Anterior cingulate cortex (tissue), 58 donors: ENCODE data around the gene MPP2.
A peak's percentile ranks its signal among the peaks of the same experiment; 100 is the strongest.
"Not testable (repeated sequence)": the region's sequence is repeated elsewhere in the genome, so short reads cannot be mapped to it uniquely, and the experiment has no call there.

Experiments
- DNase-seq, 58 donors: peaks; one replicate each; lab custom pipeline; 2025; lab: John Stamatoyannopoulos, UW

The MPP2 gene, protein sequence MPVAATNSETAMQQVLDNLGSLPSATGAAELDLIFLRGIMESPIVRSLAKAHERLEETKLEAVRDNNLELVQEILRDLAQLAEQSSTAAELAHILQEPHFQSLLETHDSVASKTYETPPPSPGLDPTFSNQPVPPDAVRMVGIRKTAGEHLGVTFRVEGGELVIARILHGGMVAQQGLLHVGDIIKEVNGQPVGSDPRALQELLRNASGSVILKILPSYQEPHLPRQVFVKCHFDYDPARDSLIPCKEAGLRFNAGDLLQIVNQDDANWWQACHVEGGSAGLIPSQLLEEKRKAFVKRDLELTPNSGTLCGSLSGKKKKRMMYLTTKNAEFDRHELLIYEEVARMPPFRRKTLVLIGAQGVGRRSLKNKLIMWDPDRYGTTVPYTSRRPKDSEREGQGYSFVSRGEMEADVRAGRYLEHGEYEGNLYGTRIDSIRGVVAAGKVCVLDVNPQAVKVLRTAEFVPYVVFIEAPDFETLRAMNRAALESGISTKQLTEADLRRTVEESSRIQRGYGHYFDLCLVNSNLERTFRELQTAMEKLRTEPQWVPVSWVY

GRCh38 chr17:43907425-43907981, at the start of gene MPP2:
TSS of gene MPP2 (minus strand) at chr17:43907536. CDS start at chr17:43904460, 3,076 bp downstream.
- peak in 57 of 58 donors; percentile 28 to 93 (median 80) for DNase-seq

DNA sequence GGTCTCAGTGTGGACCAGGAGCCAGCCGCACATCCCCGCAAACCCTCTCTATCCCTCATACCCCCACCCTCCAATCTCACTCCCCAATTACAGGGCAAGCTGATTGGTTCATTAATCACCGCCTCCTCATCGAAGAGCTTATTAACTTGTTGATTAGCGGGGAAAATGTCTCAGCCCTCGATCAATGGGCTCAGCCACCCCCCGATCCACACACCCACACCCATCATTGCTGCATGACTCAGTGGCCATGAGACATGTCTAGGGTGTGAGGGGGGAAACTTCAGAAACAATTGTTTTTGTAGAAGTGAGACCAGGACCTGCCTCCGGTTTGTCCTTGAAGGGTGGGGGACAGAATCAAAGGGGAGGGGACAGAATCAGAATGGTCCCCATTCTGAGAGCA, 48.9 kb upstream of the MPP2 start:
- DNase-seq: no peak

DNA sequence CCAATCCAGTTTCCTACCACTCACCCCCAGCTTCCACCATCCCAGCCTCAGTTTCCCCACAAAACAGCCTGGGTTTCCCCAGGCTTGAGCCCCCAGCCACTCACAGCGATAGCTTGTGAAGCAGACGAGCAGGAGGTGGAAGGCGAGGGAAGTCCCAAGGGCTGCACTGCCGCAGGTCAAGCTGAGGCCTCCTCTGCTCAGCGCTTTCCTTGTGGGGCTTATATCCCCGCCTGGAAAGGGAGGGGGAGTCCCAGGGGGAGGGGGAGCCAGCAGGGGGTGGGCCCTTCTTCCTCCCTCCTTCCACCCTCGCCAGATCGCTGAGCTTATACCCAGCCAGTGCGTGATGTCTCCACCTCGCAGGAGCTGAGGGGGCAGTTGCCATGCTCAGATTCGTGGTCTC, 46.4 kb upstream of the MPP2 start, which contains the start of gene PYY:
PYY (minus strand) TSS at position 195 of the 400 bp plus-strand sequence. CDS start 457 bp downstream, outside the sequence.
- DNase-seq: no peak

DNA sequence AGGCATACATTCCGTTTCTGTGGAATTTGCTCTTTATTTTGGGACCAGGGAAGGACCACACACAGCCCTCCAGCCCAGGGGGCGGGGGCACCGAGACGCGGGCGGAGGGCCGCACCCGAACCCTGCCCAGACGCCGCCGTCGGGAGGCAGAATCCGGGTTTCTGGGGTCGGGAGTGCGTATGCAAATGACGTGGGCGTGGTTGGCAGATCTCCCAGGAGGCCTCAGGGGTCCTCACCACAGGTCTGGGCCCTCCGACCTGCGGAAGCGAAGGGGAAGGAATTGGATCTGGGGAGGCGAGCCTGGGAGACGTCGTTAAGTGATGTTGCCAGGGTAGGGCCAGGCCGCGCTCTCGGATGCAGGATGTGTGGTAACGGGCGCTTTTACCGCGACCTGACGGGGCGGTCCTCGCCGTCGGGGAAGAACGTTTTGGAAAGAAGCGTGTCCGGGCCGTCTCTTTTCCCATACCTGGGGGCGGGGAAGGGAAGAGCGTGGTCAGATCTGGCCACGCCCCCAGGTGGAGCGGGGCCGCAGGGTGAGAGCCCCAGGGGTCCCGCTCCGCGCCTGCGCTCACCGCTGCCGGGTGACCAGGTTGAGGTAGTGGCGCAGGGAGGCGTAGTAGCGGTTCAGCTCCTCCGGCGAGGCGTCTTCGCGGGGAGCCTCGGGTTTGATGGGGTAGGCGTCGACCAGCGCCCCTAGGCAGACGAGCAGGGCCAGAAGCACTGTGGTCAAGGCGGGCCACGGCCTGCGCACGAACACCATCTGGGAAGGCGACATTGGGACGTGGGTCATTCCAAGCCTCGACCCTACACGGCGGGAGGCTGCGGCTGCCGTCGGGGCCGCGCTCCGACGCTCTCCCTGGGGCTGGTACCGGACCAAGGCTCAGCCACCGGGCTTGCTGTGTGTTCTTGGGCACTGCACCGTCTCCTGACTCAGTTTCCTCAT, 45.7 kb upstream of the MPP2 start:
- DNase-seq: no peak

DNA sequence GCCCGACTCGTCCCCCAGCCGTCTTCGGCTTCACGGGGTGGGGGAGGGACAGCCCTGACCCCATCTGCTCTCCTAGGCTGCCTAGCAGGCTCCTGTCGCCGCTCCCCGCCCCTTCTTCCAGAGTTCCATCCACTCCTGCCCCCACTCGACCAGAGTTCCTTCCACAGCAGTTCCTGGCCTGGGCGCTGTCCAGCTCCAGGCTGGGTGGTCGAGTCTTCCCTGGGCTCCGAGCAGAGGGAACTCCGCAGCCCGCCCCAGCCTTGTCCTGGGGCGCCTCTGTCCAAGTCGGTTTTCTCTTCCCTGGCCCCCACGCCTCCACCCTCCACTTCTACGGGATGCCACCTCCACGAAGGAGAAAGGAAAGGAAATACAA, 45.0 kb upstream of the MPP2 start:
- DNase-seq: no peak

- DNase-seq: no peak
These were observed 44.4 kb upstream of the MPP2 start for GRCh38 chr17:43951750-43952149.

- DNase-seq: no peak
These were observed 43.2 kb upstream of the MPP2 start for GRCh38 chr17:43950554-43950953.

- DNase-seq: no peak
These were observed 42.4 kb upstream of the MPP2 start for GRCh38 chr17:43949781-43950180.

DNA sequence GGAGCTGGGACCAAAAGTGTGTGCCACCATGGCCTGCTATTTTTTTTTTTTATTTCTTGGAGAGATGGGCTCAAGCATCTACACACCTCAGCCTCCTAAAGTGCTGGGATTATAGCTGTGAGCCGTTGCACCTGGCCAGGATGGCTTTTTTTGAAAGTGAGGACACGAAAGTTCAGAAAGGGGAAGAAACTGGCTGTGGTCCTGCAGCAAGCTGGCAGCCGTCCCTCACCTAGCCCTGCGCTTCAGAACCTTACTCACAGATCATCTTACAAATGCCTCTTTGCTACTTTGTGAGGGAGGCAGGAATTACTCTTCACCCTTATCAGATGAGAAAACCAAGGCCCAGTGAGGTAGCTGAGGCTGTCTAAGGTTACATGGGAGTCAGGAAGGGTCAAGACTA, 39.4 kb upstream of the MPP2 start:
- DNase-seq: no peak

- no peak for DNase-seq
These were observed 37.9 kb upstream of the MPP2 start for GRCh38 chr17:43945074-43945829.

DNA sequence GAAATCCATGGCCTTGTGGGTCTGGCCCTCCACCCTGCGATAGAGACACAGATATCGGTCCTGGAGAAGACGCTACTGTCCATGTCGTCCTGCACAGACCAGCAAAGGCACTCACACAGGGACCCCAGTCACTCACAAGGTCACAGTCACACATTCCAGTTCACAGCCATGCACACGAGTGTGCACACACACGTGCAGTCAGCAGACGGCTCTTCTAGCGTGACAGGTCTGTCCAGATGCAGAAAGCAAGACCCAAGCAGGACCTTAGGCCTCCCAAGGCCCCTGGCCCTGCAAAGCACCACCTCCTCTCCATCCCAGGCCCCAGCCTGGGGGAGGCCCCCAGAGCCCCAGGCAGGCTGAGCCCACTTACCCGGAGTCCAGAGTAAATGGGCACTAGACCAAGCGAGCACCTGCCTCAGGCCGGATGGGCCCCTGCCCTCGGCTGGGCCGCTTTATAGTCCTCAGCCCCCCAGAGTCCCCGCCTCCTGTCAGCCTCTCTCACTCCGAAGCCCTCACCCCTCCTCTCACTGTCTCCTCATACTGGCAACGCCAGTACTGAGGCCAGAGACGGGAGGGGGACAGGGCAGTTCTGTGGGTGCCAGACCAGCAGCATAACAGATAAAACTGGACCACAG, 34.8 kb upstream of the MPP2 start, which contains the start of gene PPY:
PPY (minus strand) TSS at position 426 of the 635 bp plus-strand sequence. CDS start 822 bp downstream, outside the sequence.
- no peak for DNase-seq

- DNase-seq: peak in 3 of 58 donors; percentile 2 to 13 (median 9)
These were observed 33.3 kb upstream of the MPP2 start for GRCh38 chr17:43940630-43941029.

DNA sequence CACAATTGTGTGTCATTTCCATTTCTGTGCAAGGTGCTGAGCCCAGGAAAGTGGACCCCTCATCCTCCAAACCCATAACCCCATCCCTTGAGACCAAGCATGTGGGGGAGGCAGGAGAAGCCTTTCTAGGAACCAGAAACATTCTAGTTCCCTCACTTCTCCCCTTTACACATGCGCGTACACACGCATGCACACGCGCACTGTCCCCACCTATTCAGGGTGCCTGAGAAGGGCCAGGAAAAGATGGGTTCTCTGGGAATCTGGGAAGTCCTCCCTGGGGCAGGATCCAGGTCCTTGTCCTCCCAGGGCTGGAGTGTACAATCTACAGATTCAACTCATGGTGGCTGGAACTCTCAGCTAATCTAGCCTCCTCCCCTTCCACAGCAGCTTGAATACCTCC, 32.5 kb upstream of the MPP2 start:
- no peak for DNase-seq

GRCh38 chr17:43939452-43939851, 32.1 kb upstream of the MPP2 start:
- DNase-seq: not testable (repeated sequence)

GRCh38 chr17:43938838-43939182, 31.5 kb upstream of the MPP2 start:
- DNase-seq: no peak

GRCh38 chr17:43936434-43936833, 29.1 kb upstream of the MPP2 start:
- DNase-seq: no peak

DNA sequence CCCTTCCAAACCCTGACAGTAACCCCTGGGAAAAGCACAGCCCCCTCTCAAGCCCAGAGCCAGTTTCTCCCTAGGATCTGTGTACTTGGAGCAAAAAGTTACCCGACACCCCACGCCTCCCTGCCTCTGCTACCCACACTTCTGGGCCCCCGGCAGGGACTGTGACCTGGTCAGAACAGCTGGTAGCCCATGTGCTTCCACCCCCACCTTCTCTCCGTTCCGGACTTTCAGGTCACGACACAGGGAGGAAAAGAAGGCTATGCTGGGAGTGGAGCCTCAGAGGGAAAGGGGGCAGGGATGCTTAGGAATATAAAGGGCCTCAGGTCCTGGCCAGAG, 28.6 kb upstream of the MPP2 start:
- DNase-seq: no peak

DNA sequence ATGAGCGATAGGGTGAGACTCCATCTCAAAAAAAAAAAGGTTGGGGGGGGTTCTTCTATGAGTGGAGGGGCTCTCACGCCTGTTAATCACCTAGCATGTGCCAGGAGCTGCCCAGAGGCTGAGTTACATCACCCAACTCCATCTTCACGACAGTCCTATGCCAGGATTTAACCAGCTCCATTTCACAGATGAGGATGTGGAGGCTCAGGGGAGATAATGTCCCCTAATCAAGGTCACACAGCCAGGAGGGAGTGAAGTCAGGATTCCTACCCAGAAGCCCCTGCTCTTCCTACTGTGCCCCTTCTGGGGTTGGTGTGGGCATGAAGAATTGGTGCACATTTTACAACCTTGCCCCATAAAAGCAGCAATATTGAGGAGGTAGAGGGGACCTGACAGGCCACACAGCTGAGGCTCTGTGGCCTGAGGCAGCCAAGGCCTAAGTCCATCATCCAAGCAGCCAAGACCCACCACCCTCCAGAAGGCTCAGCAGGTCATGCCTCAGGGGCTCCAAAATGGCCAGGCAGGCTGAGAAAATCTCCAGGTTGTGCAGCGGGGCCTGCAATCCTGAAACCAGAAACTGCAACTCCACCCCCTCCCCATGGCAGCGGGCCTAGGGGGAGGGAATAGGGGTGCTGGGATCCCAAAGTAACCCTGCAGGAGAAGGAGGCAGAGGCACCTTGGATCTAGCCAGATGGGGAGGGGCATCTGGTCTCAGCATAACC, 28.0 kb upstream of the MPP2 start:
- DNase-seq: no peak

DNA sequence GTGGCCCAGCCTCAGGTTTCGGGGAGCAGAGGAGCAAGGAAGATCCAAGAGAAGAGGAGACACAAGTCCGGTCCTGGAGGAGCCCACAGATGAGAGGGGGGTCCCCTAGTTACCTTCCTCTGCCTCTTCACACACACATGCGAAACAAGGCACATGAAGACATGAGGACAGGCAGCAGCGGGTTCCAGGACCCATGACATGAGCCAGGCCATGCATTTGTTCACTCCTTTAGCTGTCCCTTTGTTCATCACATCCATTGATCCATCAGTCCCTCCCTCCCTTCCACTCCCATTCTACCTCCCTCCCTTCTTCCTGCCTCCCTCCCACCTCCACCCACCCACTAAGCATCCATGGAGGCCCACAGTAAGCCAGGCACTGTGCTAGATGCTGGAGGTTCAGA, 25.6 kb upstream of the MPP2 start:
- no peak for DNase-seq
